ENCODE data around the gene CHI3L1.

DNA sequence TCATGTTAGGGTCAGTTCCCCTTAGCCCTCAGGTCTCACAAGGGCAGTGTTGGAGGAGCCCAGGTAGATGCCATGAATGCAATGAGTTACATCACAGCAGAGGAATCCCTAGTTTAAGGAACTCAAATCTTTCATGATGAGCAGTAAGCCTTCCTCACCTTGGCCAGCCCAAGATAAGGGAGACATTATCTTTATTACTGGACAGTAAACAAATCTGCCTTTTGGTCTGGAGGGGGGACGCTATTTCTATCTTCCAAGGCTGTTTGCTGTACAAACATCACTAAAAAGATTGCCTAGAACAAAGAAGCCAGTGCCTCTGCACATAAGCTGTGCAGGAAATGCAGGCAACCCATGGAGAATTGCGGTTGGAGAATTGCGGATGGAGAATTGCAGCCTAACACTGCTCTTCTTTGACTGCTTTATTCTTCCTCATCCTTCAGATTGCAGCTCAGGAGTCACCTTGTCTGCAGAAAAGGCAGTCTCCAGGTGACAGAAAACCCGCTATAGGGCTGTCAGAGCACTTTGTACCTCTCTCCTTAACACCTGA lies 2.3 kb upstream of the CHI3L1 start:
- no peak for TF ChIP-seq EZH2 (IDR thresholded peaks at IDR 0.05; ENCODE audit: insufficient read depth, low read length)
- TF ChIP-seq CTCF (IDR thresholded peaks at IDR 0.05; ENCODE audit: insufficient read depth, low read depth, low read length): no peak
